H9 (cell line): ENCODE results near the gene FRRS1. TPM values are rescaled to one million over a fixed set of nuclear protein-coding genes. Genes with fewer than 3 reads are reported as not detected.

Experiments
- DNase-seq: peaks from one replicate; pipeline ENCODE4 v3.0.0-alpha.2; 2017
- H2AFZ ChIP-seq: one replicate; pipeline ENCODE4 v1.6.1; 2013; ENCODE audit warnings: mild to moderate bottlenecking, low read length, control low read depth, moderate library complexity
- H2AK5ac ChIP-seq: 2 replicates; pipeline ENCODE4 v1.6.1; 2013; ENCODE audit warnings: low read length, control low read depth, mixed read lengths; ENCODE audit not compliant: insufficient read length
- H2BK120ac ChIP-seq: one replicate; pipeline ENCODE4 v1.6.1; 2013; ENCODE audit warnings: low read depth, mild to moderate bottlenecking, low read length, control low read depth, inconsistent platforms; ENCODE audit not compliant: poor library complexity, severe bottlenecking
- H2BK12ac ChIP-seq: 2 replicates; pipeline ENCODE4 v1.6.1; 2013; ENCODE audit warnings: low read length, control low read depth, mixed read lengths, low read depth; ENCODE audit not compliant: insufficient read length
- H2BK15ac ChIP-seq: 2 replicates; pipeline ENCODE4 v1.6.1; 2013; ENCODE audit warnings: low read depth, low read length, control low read depth
- H2BK20ac ChIP-seq: one replicate; pipeline ENCODE4 v1.6.1; 2013; ENCODE audit warnings: low read depth, mild to moderate bottlenecking, low read length, control low read depth, inconsistent platforms; ENCODE audit not compliant: poor library complexity, severe bottlenecking
- H2BK5ac ChIP-seq: 2 replicates; pipeline ENCODE4 v1.6.1; 2013; ENCODE audit warnings: low read length, control low read depth, mixed read lengths; ENCODE audit not compliant: insufficient read length
- H3K14ac ChIP-seq: 2 replicates; pipeline ENCODE4 v1.6.1; 2013; ENCODE audit warnings: low read length, control low read depth; ENCODE audit not compliant: insufficient read depth
- H3K18ac ChIP-seq: 2 replicates; pipeline ENCODE4 v1.6.1; 2013; ENCODE audit warnings: low read depth, mild to moderate bottlenecking, mixed read lengths, low read length, control low read depth; ENCODE audit not compliant: insufficient read length
- H3K23ac ChIP-seq: 2 replicates; pipeline ENCODE4 v1.6.1; 2013; ENCODE audit warnings: low read length, control low read depth, mixed read lengths, low read depth; ENCODE audit not compliant: insufficient read length
- H3K23me2 ChIP-seq: 2 replicates; pipeline ENCODE4 v1.6.1; 2013; ENCODE audit warnings: low read depth, mild to moderate bottlenecking, mixed read lengths, low read length, control low read depth; ENCODE audit not compliant: insufficient read length, poor library complexity, severe bottlenecking
- H3K27ac ChIP-seq: 2 replicates; pipeline ENCODE4 v1.5.1; 2013; ENCODE audit warnings: low read length, control low read depth, mixed read lengths, low read depth; ENCODE audit not compliant: insufficient read length
- H3K27me3 ChIP-seq: 2 replicates; pipeline ENCODE4 v1.6.1; 2013; ENCODE audit warnings: low read length, control low read depth, inconsistent platforms; ENCODE audit not compliant: insufficient read depth
- H3K4ac ChIP-seq: 2 replicates; pipeline ENCODE4 v1.6.1; 2013; ENCODE audit warnings: low read depth, mild to moderate bottlenecking, control low read depth, inconsistent platforms, low read length, moderate library complexity
- H3K4me1 ChIP-seq: 2 replicates; pipeline ENCODE4 v1.6.1; 2013; ENCODE audit warnings: low read length, control low read depth, inconsistent platforms; ENCODE audit not compliant: insufficient read depth
- H3K4me2 ChIP-seq: 2 replicates; pipeline ENCODE4 v1.6.1; 2013; ENCODE audit warnings: low read length, control low read depth, mixed read lengths; ENCODE audit not compliant: insufficient read length, insufficient read depth
- H3K56ac ChIP-seq: 2 replicates; pipeline ENCODE4 v1.6.1; 2013; ENCODE audit warnings: low read depth, mild to moderate bottlenecking, mixed read lengths, low read length, control low read depth; ENCODE audit not compliant: insufficient read length
- H3K79me1 ChIP-seq: 2 replicates; pipeline ENCODE4 v1.6.1; 2013; ENCODE audit warnings: low read depth, mild to moderate bottlenecking, moderate library complexity, low read length, control low read depth, inconsistent platforms; ENCODE audit not compliant: insufficient read depth, poor library complexity, severe bottlenecking
- H3K79me2 ChIP-seq: 2 replicates; pipeline ENCODE4 v1.6.1; 2013; ENCODE audit warnings: low read length, control low read depth, inconsistent platforms; ENCODE audit not compliant: insufficient read depth
- H3K9ac ChIP-seq: 2 replicates; pipeline ENCODE4 v1.6.1; 2013; ENCODE audit warnings: low read length, control low read depth, mixed read lengths; ENCODE audit not compliant: insufficient read length; ENCODE audit errors: extremely low read depth
- H3K9me3 ChIP-seq: one replicate; pipeline ENCODE4 v1.6.1; 2013; ENCODE audit warnings: low read depth, low read length, inconsistent platforms; ENCODE audit not compliant: control insufficient read depth
- H3T11ph ChIP-seq: one replicate; pipeline ENCODE4 v1.6.1; 2013; ENCODE audit warnings: mild to moderate bottlenecking, low read length, control low read depth, inconsistent platforms
- H4K20me1 ChIP-seq: one replicate; pipeline ENCODE4 v1.6.1; 2013; ENCODE audit not compliant: control insufficient read depth, insufficient read length, insufficient read depth
- H4K5ac ChIP-seq: 2 replicates; pipeline ENCODE4 v1.6.1; 2013; ENCODE audit warnings: low read depth, mild to moderate bottlenecking, mixed read lengths, low read length, control low read depth; ENCODE audit not compliant: insufficient read length
- H4K8ac ChIP-seq: replicated peaks from 2 replicates; pipeline ENCODE4 v1.6.1; 2013; ENCODE audit warnings: low read length, control low read depth, mixed read lengths, low read depth; ENCODE audit not compliant: insufficient read length
- H4K91ac ChIP-seq: 2 replicates; pipeline ENCODE4 v1.6.1; 2013; ENCODE audit warnings: low read depth, mild to moderate bottlenecking, moderate library complexity, mixed read lengths, low read length, control low read depth; ENCODE audit not compliant: insufficient read length
- H3K27ac Mint-ChIP-seq, 3 experiments: 2 replicates in 2 of 3; 3 replicates in 1 of 3; pipeline ENCODE4 v1.8.0; 2020 to 2021; ENCODE audit warnings: mixed read lengths in 3 of 3, mild to moderate bottlenecking in 1 of 3, moderate library complexity in 1 of 3
- H3K27me3 Mint-ChIP-seq: 2 replicates; pipeline ENCODE4 v1.8.0; 2021; ENCODE audit warnings: low read depth, mild to moderate bottlenecking, moderate library complexity, mixed read lengths
- H3K36me3 Mint-ChIP-seq, 3 experiments: 2 replicates in 2 of 3; 3 replicates in 1 of 3; pipeline ENCODE4 v1.8.0; 2020 to 2021; ENCODE audit warnings: low read depth in 3 of 3, mixed read lengths in 3 of 3; ENCODE audit not compliant: insufficient read depth in 1 of 3
- H3K4me1 Mint-ChIP-seq, 2 experiments: 2 replicates each; pipeline ENCODE4 v1.8.0; 2020; ENCODE audit warnings: mixed read lengths in 2 of 2
- H3K4me3 Mint-ChIP-seq, 2 experiments: 2 replicates in 1 of 2; 3 replicates in 1 of 2; pipeline ENCODE4 v1.8.0; 2020 to 2021; ENCODE audit warnings: mild to moderate bottlenecking in 2 of 2, mixed read lengths in 2 of 2, moderate library complexity in 1 of 2
- H3K9me3 Mint-ChIP-seq, 2 experiments: 2 replicates in 1 of 2; 3 replicates in 1 of 2; pipeline ENCODE4 v1.8.0; 2020; ENCODE audit warnings: mild to moderate bottlenecking in 2 of 2, mixed read lengths in 2 of 2, moderate library complexity in 1 of 2
- CTCF ChIP-seq: fragments of 200-600 bp; sonication (generic); conservative IDR thresholded peaks from 3 replicates; pipeline ENCODE4 v1.8.0; 2021; ENCODE audit warnings: antibody characterized with exemption, mild to moderate bottlenecking
- WGBS: extraction: QIAGEN DNeasy Blood & Tissue Kit; methylation state at CpG from one replicate; pipeline ENCODE4 v1.1.7; 2013; ENCODE audit warnings: missing lambda C conversion rate, low lambda C conversion rate, mixed read lengths; ENCODE audit not compliant: insufficient read length; ENCODE audit errors: extremely low coverage; 5-methylcytosine and 5-hydroxymethylcytosine counted together
- total RNA-seq: library from RNA; stranded (reverse); gene quantifications from 2 replicates; pipeline ENCODE4 v1.2.1, GENCODE V29; 2021

Gene FRRS1
- total RNA-seq, 1 experiment from 2014 or later = 5.6 TPM

DNA sequence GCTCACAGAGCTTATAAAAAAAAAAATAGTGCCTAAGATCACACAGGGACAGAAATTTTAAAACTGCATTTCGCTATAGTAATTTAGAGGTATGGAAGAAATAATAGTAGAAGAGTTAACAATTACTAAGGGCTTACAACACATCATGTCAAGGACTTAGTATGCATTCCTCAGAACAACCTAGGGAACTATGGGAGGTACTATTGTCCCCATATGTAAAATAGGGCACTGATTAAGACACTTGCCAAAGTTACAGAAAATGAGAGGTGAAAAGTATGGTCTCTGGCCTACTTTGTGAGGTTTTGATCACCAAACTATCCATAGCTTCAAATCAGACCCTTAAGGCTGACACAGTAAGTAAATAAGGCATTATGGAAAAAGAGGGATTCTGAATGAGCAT is 4.7 kb downstream of the FRRS1 start:
- no peak overlapping the region for H3K9ac ChIP-seq
- Mint-ChIP-seq H3K9me3 (peaks cover 7 to 12% of the 10 kb centered on the region in 2 experiments; a peak in 4 of 5 replicates), H3K4me1 (peaks cover 34 to 47% of the 10 kb centered on the region in 2 experiments), H3K27me3 (no peaks in the 10 kb centered on the region), H3K4me3 (no peak overlapping the region), H3K27ac (peak overlapping the region in 1 of 3 experiments; percentile 25; a peak in 2 of 7 replicates), H3K36me3 (peaks cover 0 to 20% (median 7%) of the 10 kb centered on the region in 3 experiments; a peak in 6 of 7 replicates)
- H2BK15ac ChIP-seq = no peak overlapping the region
- H2AFZ ChIP-seq = no peak overlapping the region
- H4K20me1 ChIP-seq = no peaks in the 10 kb centered on the region
- no peak overlapping the region for H3T11ph ChIP-seq
- peaks cover 6% of the 10 kb centered on the region for H3K9me3 ChIP-seq
- no peaks in the 10 kb centered on the region for H3K79me2 ChIP-seq
- H3K4me2 ChIP-seq = no peak overlapping the region
- no peak overlapping the region for H2BK5ac ChIP-seq
- no peaks in the 10 kb centered on the region for H3K79me1 ChIP-seq
- no peak overlapping the region for H3K14ac ChIP-seq
- H3K27ac ChIP-seq = no peak overlapping the region
- peaks cover 3% of the 10 kb centered on the region for H3K23me2 ChIP-seq
- no peaks in the 10 kb centered on the region for H3K27me3 ChIP-seq
- no peak overlapping the region for H4K91ac ChIP-seq
- no peak overlapping the region for H2BK120ac ChIP-seq
- H3K4ac ChIP-seq = no peak overlapping the region
- no peak overlapping the region for H2BK12ac ChIP-seq
- H4K5ac ChIP-seq = no peak overlapping the region
- H3K23ac ChIP-seq = no peak overlapping the region
- H3K18ac ChIP-seq = no peak overlapping the region
- no CpG with 5 or more reads among the region's 1 CpG for WGBS
- H2BK20ac ChIP-seq = no peak overlapping the region
- H3K56ac ChIP-seq = no peak overlapping the region
- H4K8ac ChIP-seq = no peak overlapping the region
- H2AK5ac ChIP-seq = no peak overlapping the region
- no peak for DNase-seq
- no peak for TF ChIP-seq CTCF
- H3K4me1 ChIP-seq = peaks cover 5% of the 10 kb centered on the region; the same call in 1 of the 2 replicates
